H9 (cell line): ENCODE data around the gene SPRED2. TPM values are rescaled to one million over a fixed set of nuclear protein-coding genes. Genes with fewer than 3 reads are reported as not detected.

ENCODE experiments used
- DNase-seq: peaks from one replicate; pipeline ENCODE4 v3.0.0-alpha.2; 2017
- H2AFZ ChIP-seq: one replicate; pipeline ENCODE4 v1.6.1; 2013; ENCODE audit warnings: mild to moderate bottlenecking, low read length, control low read depth, moderate library complexity
- H2AK5ac ChIP-seq: 2 replicates; pipeline ENCODE4 v1.6.1; 2013; ENCODE audit warnings: low read length, control low read depth, mixed read lengths; ENCODE audit not compliant: insufficient read length
- H2BK120ac ChIP-seq: one replicate; pipeline ENCODE4 v1.6.1; 2013; ENCODE audit warnings: low read depth, mild to moderate bottlenecking, low read length, control low read depth, inconsistent platforms; ENCODE audit not compliant: poor library complexity, severe bottlenecking
- H2BK12ac ChIP-seq: 2 replicates; pipeline ENCODE4 v1.6.1; 2013; ENCODE audit warnings: low read length, control low read depth, mixed read lengths, low read depth; ENCODE audit not compliant: insufficient read length
- H2BK15ac ChIP-seq: 2 replicates; pipeline ENCODE4 v1.6.1; 2013; ENCODE audit warnings: low read depth, low read length, control low read depth
- H2BK20ac ChIP-seq: one replicate; pipeline ENCODE4 v1.6.1; 2013; ENCODE audit warnings: low read depth, mild to moderate bottlenecking, low read length, control low read depth, inconsistent platforms; ENCODE audit not compliant: poor library complexity, severe bottlenecking
- H2BK5ac ChIP-seq: 2 replicates; pipeline ENCODE4 v1.6.1; 2013; ENCODE audit warnings: low read length, control low read depth, mixed read lengths; ENCODE audit not compliant: insufficient read length
- H3K14ac ChIP-seq: 2 replicates; pipeline ENCODE4 v1.6.1; 2013; ENCODE audit warnings: low read length, control low read depth; ENCODE audit not compliant: insufficient read depth
- H3K18ac ChIP-seq: 2 replicates; pipeline ENCODE4 v1.6.1; 2013; ENCODE audit warnings: low read depth, mild to moderate bottlenecking, mixed read lengths, low read length, control low read depth; ENCODE audit not compliant: insufficient read length
- H3K23ac ChIP-seq: 2 replicates; pipeline ENCODE4 v1.6.1; 2013; ENCODE audit warnings: low read length, control low read depth, mixed read lengths, low read depth; ENCODE audit not compliant: insufficient read length
- H3K23me2 ChIP-seq: 2 replicates; pipeline ENCODE4 v1.6.1; 2013; ENCODE audit warnings: low read depth, mild to moderate bottlenecking, mixed read lengths, low read length, control low read depth; ENCODE audit not compliant: insufficient read length, poor library complexity, severe bottlenecking
- H3K27ac ChIP-seq: 2 replicates; pipeline ENCODE4 v1.5.1; 2013; ENCODE audit warnings: low read length, control low read depth, mixed read lengths, low read depth; ENCODE audit not compliant: insufficient read length
- H3K27me3 ChIP-seq: 2 replicates; pipeline ENCODE4 v1.6.1; 2013; ENCODE audit warnings: low read length, control low read depth, inconsistent platforms; ENCODE audit not compliant: insufficient read depth
- H3K4ac ChIP-seq: 2 replicates; pipeline ENCODE4 v1.6.1; 2013; ENCODE audit warnings: low read depth, mild to moderate bottlenecking, control low read depth, inconsistent platforms, low read length, moderate library complexity
- H3K4me1 ChIP-seq: 2 replicates; pipeline ENCODE4 v1.6.1; 2013; ENCODE audit warnings: low read length, control low read depth, inconsistent platforms; ENCODE audit not compliant: insufficient read depth
- H3K4me2 ChIP-seq: 2 replicates; pipeline ENCODE4 v1.6.1; 2013; ENCODE audit warnings: low read length, control low read depth, mixed read lengths; ENCODE audit not compliant: insufficient read length, insufficient read depth
- H3K56ac ChIP-seq: 2 replicates; pipeline ENCODE4 v1.6.1; 2013; ENCODE audit warnings: low read depth, mild to moderate bottlenecking, mixed read lengths, low read length, control low read depth; ENCODE audit not compliant: insufficient read length
- H3K79me1 ChIP-seq: 2 replicates; pipeline ENCODE4 v1.6.1; 2013; ENCODE audit warnings: low read depth, mild to moderate bottlenecking, moderate library complexity, low read length, control low read depth, inconsistent platforms; ENCODE audit not compliant: insufficient read depth, poor library complexity, severe bottlenecking
- H3K79me2 ChIP-seq: 2 replicates; pipeline ENCODE4 v1.6.1; 2013; ENCODE audit warnings: low read length, control low read depth, inconsistent platforms; ENCODE audit not compliant: insufficient read depth
- H3K9ac ChIP-seq: 2 replicates; pipeline ENCODE4 v1.6.1; 2013; ENCODE audit warnings: low read length, control low read depth, mixed read lengths; ENCODE audit not compliant: insufficient read length; ENCODE audit errors: extremely low read depth
- H3K9me3 ChIP-seq: one replicate; pipeline ENCODE4 v1.6.1; 2013; ENCODE audit warnings: low read depth, low read length, inconsistent platforms; ENCODE audit not compliant: control insufficient read depth
- H3T11ph ChIP-seq: one replicate; pipeline ENCODE4 v1.6.1; 2013; ENCODE audit warnings: mild to moderate bottlenecking, low read length, control low read depth, inconsistent platforms
- H4K20me1 ChIP-seq: one replicate; pipeline ENCODE4 v1.6.1; 2013; ENCODE audit not compliant: control insufficient read depth, insufficient read length, insufficient read depth
- H4K5ac ChIP-seq: 2 replicates; pipeline ENCODE4 v1.6.1; 2013; ENCODE audit warnings: low read depth, mild to moderate bottlenecking, mixed read lengths, low read length, control low read depth; ENCODE audit not compliant: insufficient read length
- H4K8ac ChIP-seq: replicated peaks from 2 replicates; pipeline ENCODE4 v1.6.1; 2013; ENCODE audit warnings: low read length, control low read depth, mixed read lengths, low read depth; ENCODE audit not compliant: insufficient read length
- H4K91ac ChIP-seq: 2 replicates; pipeline ENCODE4 v1.6.1; 2013; ENCODE audit warnings: low read depth, mild to moderate bottlenecking, moderate library complexity, mixed read lengths, low read length, control low read depth; ENCODE audit not compliant: insufficient read length
- H3K27ac Mint-ChIP-seq, 3 experiments: 2 replicates in 2 of 3; 3 replicates in 1 of 3; pipeline ENCODE4 v1.8.0; 2020 to 2021; ENCODE audit warnings: mixed read lengths in 3 of 3, mild to moderate bottlenecking in 1 of 3, moderate library complexity in 1 of 3
- H3K27me3 Mint-ChIP-seq: 2 replicates; pipeline ENCODE4 v1.8.0; 2021; ENCODE audit warnings: low read depth, mild to moderate bottlenecking, moderate library complexity, mixed read lengths
- H3K36me3 Mint-ChIP-seq, 3 experiments: 2 replicates in 2 of 3; 3 replicates in 1 of 3; pipeline ENCODE4 v1.8.0; 2020 to 2021; ENCODE audit warnings: low read depth in 3 of 3, mixed read lengths in 3 of 3; ENCODE audit not compliant: insufficient read depth in 1 of 3
- H3K4me1 Mint-ChIP-seq, 2 experiments: 2 replicates each; pipeline ENCODE4 v1.8.0; 2020; ENCODE audit warnings: mixed read lengths in 2 of 2
- H3K4me3 Mint-ChIP-seq, 2 experiments: 2 replicates in 1 of 2; 3 replicates in 1 of 2; pipeline ENCODE4 v1.8.0; 2020 to 2021; ENCODE audit warnings: mild to moderate bottlenecking in 2 of 2, mixed read lengths in 2 of 2, moderate library complexity in 1 of 2
- H3K9me3 Mint-ChIP-seq, 2 experiments: 2 replicates in 1 of 2; 3 replicates in 1 of 2; pipeline ENCODE4 v1.8.0; 2020; ENCODE audit warnings: mild to moderate bottlenecking in 2 of 2, mixed read lengths in 2 of 2, moderate library complexity in 1 of 2
- CTCF ChIP-seq: fragments of 200-600 bp; sonication (generic); conservative IDR thresholded peaks from 3 replicates; pipeline ENCODE4 v1.8.0; 2021; ENCODE audit warnings: antibody characterized with exemption, mild to moderate bottlenecking
- WGBS: extraction: QIAGEN DNeasy Blood & Tissue Kit; methylation state at CpG from one replicate; pipeline ENCODE4 v1.1.7; 2013; ENCODE audit warnings: missing lambda C conversion rate, low lambda C conversion rate, mixed read lengths; ENCODE audit not compliant: insufficient read length; ENCODE audit errors: extremely low coverage; 5-methylcytosine and 5-hydroxymethylcytosine counted together
- total RNA-seq: library from RNA; stranded (reverse); gene quantifications from 2 replicates; pipeline ENCODE4 v1.2.1, GENCODE V29; 2021

SPRED2 gene
- total RNA-seq, 1 experiment from 2014 or later, result 23.5 TPM

DNA sequence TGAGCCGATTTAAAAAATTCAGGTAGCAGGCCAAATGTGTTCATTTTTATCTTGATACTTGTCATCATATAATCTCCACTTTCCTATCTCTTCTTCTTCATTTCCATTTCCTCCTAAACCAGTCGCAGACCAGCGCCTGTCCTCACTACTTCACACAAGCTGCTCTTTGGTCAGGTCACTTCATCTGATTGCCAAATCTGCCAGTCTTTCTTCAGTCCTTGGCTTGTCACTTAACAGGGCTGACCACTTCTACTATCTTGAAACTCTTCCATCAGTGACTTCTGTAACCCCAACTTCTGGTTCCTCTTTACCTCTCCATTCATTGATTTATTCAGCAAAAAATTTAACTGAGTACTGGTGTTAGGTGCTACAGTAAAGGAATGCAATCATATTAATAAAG lies 18.0 kb upstream of the SPRED2 start:
- Mint-ChIP-seq H3K27me3 (peaks cover 72% of the 10 kb centered on the region), H3K9me3 (no peaks in the 10 kb centered on the region; a peak in 1 of 5 replicates), H3K4me1 (no peaks in the 10 kb centered on the region), H3K4me3 (no peak overlapping the region), H3K27ac (no peak overlapping the region), H3K36me3 (no peaks in the 10 kb centered on the region)
- no peak overlapping the region for H3K18ac ChIP-seq
- H2BK12ac ChIP-seq, result no peak overlapping the region
- H3K23ac ChIP-seq, result no peak overlapping the region
- H3K79me2 ChIP-seq, result no peaks in the 10 kb centered on the region
- no peaks in the 10 kb centered on the region for H3K79me1 ChIP-seq
- H4K20me1 ChIP-seq, result no peaks in the 10 kb centered on the region
- no peaks in the 10 kb centered on the region for H3K9me3 ChIP-seq
- H3K4ac ChIP-seq, result no peak overlapping the region
- no peak for TF ChIP-seq CTCF
- no peak overlapping the region for H3K56ac ChIP-seq
- H2BK15ac ChIP-seq, result no peak overlapping the region
- DNase-seq, result no peak
- H3K27me3 ChIP-seq, result no peaks in the 10 kb centered on the region
- no peak overlapping the region for H3K9ac ChIP-seq
- WGBS, result 100% methylated on average over 1 of the region's 3 CpGs
- H3K4me2 ChIP-seq, result no peak overlapping the region
- no peaks in the 10 kb centered on the region for H3K4me1 ChIP-seq
- no peak overlapping the region for H2AFZ ChIP-seq
- H2BK20ac ChIP-seq, result no peak overlapping the region
- no peak overlapping the region for H2BK5ac ChIP-seq
- H4K91ac ChIP-seq, result no peak overlapping the region
- H4K8ac ChIP-seq, result no peak overlapping the region
- no peak overlapping the region for H3T11ph ChIP-seq
- no peak overlapping the region for H3K27ac ChIP-seq
- no peak overlapping the region for H2AK5ac ChIP-seq
- H3K23me2 ChIP-seq, result no peaks in the 10 kb centered on the region
- H3K14ac ChIP-seq, result no peak overlapping the region
- no peak overlapping the region for H4K5ac ChIP-seq
- no peak overlapping the region for H2BK120ac ChIP-seq
